Peyer's patch (tissue), 4 donors: ENCODE measurements around the gene KRTAP5-3. TPM values are rescaled to one million over a fixed set of nuclear protein-coding genes. Genes with fewer than 3 reads are reported as not detected.

Source experiments
- DNase-seq, 3 donors: peaks; one replicate each; pipeline ENCODE4 v3.0.0-alpha.2; 2017 to 2019
- H3K27ac ChIP-seq, 4 donors: fragments of 200-600 bp; sonication (generic); one replicate each; pipeline ENCODE4 v1.5.1; 2016 to 2019
- H3K27me3 ChIP-seq, 2 donors: fragments of 200-600 bp; sonication (generic); one replicate each; pipeline ENCODE4 v1.5.1; 2019
- H3K36me3 ChIP-seq, 3 donors: fragments of 200-600 bp; sonication (generic); one replicate each; pipeline ENCODE4 v1.5.1; 2016 to 2019
- H3K4me1 ChIP-seq, 4 donors: fragments of 200-600 bp; sonication (generic); one replicate each; pipeline ENCODE4 v1.5.1; 2016 to 2019
- H3K4me3 ChIP-seq, 4 donors: fragments of 200-600 bp; sonication (generic); 1 replicate in 3 of 4; 2 replicates in 1 of 4; pipeline ENCODE4 v1.5.1; 2016 to 2019; ENCODE audit warnings: mild to moderate bottlenecking in 1 of 4
- H3K9me3 ChIP-seq, 4 donors: fragments of 200-600 bp; sonication (generic); one replicate each; pipeline ENCODE4 v1.5.1; 2016 to 2019; ENCODE audit warnings: mild to moderate bottlenecking in 1 of 4
- POLR2A ChIP-seq, 2 donors: fragments of 450-650 bp; IDR thresholded peaks; one replicate each; pipeline ENCODE4 v1.5.1; 2017; ENCODE audit warnings: antibody characterized with exemption in 2 of 2, mild to moderate bottlenecking in 2 of 2, moderate library complexity in 2 of 2
- total RNA-seq, 4 donors: library from RNA; depleted of rRNA; stranded (reverse); fragments of >200 nt; gene quantifications; one replicate each; pipeline ENCODE4 v1.1.0, GENCODE V29; 2016
- TF ChIP-seq, protein P1 (sequence below), 6 experiments: fragments of 450-650 bp in 4 of 6; fragments of 200-600 bp in 2 of 6; sonication (generic) in 1 of 6; IDR thresholded peaks; one replicate each; pipeline ENCODE4 v1.5.1; 2017 to 2019; ENCODE audit warnings: antibody characterized with exemption in 6 of 6, mild to moderate bottlenecking in 3 of 6, moderate library complexity in 1 of 6

The KRTAP5-3 gene
- total RNA-seq, 4 donors from 2014 or later, result not detected

GRCh38 chr11:1645357-1645821 lies 37.1 kb upstream of the KRTAP5-3 start:
- H3K9me3 ChIP-seq, result no peaks in the 10 kb centered on the region
- no peak overlapping the region for H3K27ac ChIP-seq
- no peak for TF ChIP-seq POLR2A (IDR thresholded peaks at IDR 0.05)
- TF ChIP-seq, protein P1, sequence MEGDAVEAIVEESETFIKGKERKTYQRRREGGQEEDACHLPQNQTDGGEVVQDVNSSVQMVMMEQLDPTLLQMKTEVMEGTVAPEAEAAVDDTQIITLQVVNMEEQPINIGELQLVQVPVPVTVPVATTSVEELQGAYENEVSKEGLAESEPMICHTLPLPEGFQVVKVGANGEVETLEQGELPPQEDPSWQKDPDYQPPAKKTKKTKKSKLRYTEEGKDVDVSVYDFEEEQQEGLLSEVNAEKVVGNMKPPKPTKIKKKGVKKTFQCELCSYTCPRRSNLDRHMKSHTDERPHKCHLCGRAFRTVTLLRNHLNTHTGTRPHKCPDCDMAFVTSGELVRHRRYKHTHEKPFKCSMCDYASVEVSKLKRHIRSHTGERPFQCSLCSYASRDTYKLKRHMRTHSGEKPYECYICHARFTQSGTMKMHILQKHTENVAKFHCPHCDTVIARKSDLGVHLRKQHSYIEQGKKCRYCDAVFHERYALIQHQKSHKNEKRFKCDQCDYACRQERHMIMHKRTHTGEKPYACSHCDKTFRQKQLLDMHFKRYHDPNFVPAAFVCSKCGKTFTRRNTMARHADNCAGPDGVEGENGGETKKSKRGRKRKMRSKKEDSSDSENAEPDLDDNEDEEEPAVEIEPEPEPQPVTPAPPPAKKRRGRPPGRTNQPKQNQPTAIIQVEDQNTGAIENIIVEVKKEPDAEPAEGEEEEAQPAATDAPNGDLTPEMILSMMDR (IDR thresholded peaks at IDR 0.05), result no peak
- no peaks in the 10 kb centered on the region for H3K27me3 ChIP-seq
- H3K4me3 ChIP-seq, result no peak overlapping the region
- no peak for DNase-seq
- H3K36me3 ChIP-seq, result no peaks in the 10 kb centered on the region
- H3K4me1 ChIP-seq, result no peaks in the 10 kb centered on the region

GRCh38 chr11:1644601-1645356 lies 36.5 kb upstream of the KRTAP5-3 start:
- Histone ChIP-seq H3K4me3 (no peak overlapping the region), H3K27me3 (no peaks in the 10 kb centered on the region), H3K36me3 (no peaks in the 10 kb centered on the region), H3K4me1 (no peaks in the 10 kb centered on the region), H3K27ac (no peak overlapping the region), H3K9me3 (no peaks in the 10 kb centered on the region)
- DNase-seq, result no peak
- TF ChIP-seq, protein P1 (IDR thresholded peaks at IDR 0.05), result no peak
- no peak for TF ChIP-seq POLR2A (IDR thresholded peaks at IDR 0.05)

DNA sequence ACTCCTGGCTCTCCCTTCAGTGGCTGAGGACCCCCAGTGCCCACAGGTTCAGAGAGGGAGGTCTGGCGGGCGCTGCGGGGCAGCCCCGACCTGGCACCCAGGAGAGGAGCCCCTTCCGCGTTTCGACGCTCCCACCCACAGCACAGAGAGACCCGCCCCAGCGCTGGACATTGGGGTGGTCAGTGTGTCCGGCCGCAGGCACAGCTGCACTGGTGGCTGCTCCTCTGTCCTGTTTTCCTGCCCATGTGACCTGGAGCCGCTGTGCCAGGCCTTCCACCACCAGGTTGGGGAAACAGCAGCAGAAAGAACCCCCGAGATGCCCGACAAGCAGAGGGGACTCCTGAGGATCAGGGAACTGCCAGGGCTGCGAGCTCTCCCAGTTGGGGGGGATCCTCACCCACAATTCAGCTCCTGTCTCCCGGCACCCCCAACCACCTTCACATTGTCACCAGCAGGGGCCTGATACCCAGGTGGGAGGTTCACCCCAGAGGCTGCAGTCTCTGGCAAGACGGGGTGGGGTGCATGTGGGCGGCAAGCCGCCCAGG lies 35.0 kb upstream of the KRTAP5-3 start:
- Histone ChIP-seq H3K9me3 (no peaks in the 10 kb centered on the region), H3K36me3 (no peaks in the 10 kb centered on the region), H3K4me3 (no peak overlapping the region), H3K27ac (no peak overlapping the region), H3K4me1 (peaks cover 0 to 4% (median 0%) of the 10 kb centered on the region in 4 donors), H3K27me3 (no peaks in the 10 kb centered on the region)
- TF ChIP-seq, protein P1 (IDR thresholded peaks at IDR 0.05), result no peak
- no peak for TF ChIP-seq POLR2A (IDR thresholded peaks at IDR 0.05)
- DNase-seq, result no peak

DNA sequence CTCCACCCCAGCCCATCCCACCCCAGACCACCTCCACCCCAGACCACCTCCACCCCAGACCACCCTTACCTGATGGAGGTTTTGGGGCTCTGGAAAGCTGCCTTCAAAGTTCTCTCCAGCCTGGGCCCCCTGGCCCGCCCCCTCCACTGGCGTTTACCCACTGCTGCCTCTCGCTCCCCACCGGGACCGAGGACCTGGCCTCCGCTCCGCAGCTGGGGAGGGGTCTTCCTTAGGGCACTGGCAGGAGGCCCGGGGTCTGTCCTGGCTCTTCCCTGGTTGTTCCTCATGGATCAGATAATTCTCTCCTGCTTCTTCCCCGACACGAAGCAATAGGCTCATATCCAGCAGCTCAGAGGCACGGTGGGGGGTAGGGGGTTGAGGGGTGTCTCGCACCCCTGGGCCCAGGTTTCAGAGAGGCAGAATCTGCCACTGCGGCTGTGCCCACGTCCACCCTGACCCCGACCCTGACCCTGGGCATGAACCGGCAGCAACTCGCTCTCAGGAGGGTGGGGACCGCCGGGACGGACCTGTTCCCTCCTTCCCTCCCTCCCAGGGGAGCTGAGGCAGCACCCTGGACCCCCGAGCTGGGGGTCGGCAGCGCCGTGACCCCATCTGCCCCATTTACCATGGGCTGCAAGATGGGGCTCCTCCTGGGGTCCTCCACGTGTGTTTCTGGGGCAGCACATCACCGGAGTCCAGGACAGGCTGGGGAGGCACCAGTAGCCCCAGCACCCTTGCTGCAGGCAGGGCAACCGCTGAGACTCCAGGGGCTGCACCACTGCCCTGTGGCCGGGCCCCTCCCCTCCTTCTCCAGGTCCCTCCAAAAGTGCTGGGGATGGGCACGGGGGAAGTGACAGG lies 34.3 kb upstream of the KRTAP5-3 start:
- no peak overlapping the region for H3K4me3 ChIP-seq
- TF ChIP-seq, protein P1 (IDR thresholded peaks at IDR 0.05), result no peak
- no peaks in the 10 kb centered on the region for H3K9me3 ChIP-seq
- H3K36me3 ChIP-seq, result no peaks in the 10 kb centered on the region
- no peak overlapping the region for H3K27ac ChIP-seq
- no peaks in the 10 kb centered on the region for H3K27me3 ChIP-seq
- peaks cover 0 to 4% (median 0%) of the 10 kb centered on the region in 4 donors for H3K4me1 ChIP-seq
- no peak for DNase-seq

- H3K36me3 ChIP-seq, result no peaks in the 10 kb centered on the region
- peaks cover 0 to 4% (median 0%) of the 10 kb centered on the region in 4 donors for H3K4me1 ChIP-seq
- no peaks in the 10 kb centered on the region for H3K9me3 ChIP-seq
- no peak overlapping the region for H3K4me3 ChIP-seq
- DNase-seq, result no peak
- no peak for TF ChIP-seq POLR2A (IDR thresholded peaks at IDR 0.05)
- TF ChIP-seq, protein P1 (IDR thresholded peaks at IDR 0.05), result no peak
- no peaks in the 10 kb centered on the region for H3K27me3 ChIP-seq
- H3K27ac ChIP-seq, result no peak overlapping the region
Measured at GRCh38 chr11:1641096-1641495, 32.8 kb upstream of the KRTAP5-3 start.
